Osteoblast (primary cell): ENCODE measurements around the gene HOXA11. TPM values are rescaled to one million over a fixed set of nuclear protein-coding genes. Genes with fewer than 3 reads are reported as not detected.

Experiments used
- DNase-seq: peaks from one replicate; pipeline ENCODE4 v3.0.0; 2011; ENCODE audit warnings: low spot score, mixed read lengths; ENCODE audit not compliant: insufficient read length; ENCODE audit errors: missing footprints
- H2AFZ ChIP-seq: 2 replicates; pipeline ENCODE4 v1.6.0; 2011; ENCODE audit warnings: mild to moderate bottlenecking, low read length
- H3K27ac ChIP-seq: 2 replicates; pipeline ENCODE4 v1.5.1; 2011; ENCODE audit warnings: mild to moderate bottlenecking, low read depth, low read length, moderate library complexity
- H3K27me3 ChIP-seq: 2 replicates; pipeline ENCODE4 v1.6.0; 2012; ENCODE audit warnings: mild to moderate bottlenecking, control low read depth, inconsistent platforms, low read length, moderate library complexity; ENCODE audit not compliant: insufficient read depth
- H3K36me3 ChIP-seq: 2 replicates; pipeline ENCODE4 v1.5.1; 2011; ENCODE audit warnings: mild to moderate bottlenecking, low read length, control low read depth, moderate library complexity; ENCODE audit not compliant: insufficient read depth
- H3K4me1 ChIP-seq: 2 replicates; pipeline ENCODE4 v1.5.1; 2011; ENCODE audit warnings: mild to moderate bottlenecking, low read length, control low read depth, moderate library complexity; ENCODE audit not compliant: insufficient read depth
- H3K4me2 ChIP-seq: 2 replicates; pipeline ENCODE4 v1.6.0; 2011; ENCODE audit warnings: mild to moderate bottlenecking, low read length; ENCODE audit not compliant: insufficient read depth
- H3K4me3 ChIP-seq: fragments of 200-600 bp; sonication (generic); 3 replicates; pipeline ENCODE4 v1.5.1; 2012; ENCODE audit warnings: mild to moderate bottlenecking, low read length, inconsistent platforms; ENCODE audit not compliant: insufficient read depth
- H3K79me2 ChIP-seq: 2 replicates; pipeline ENCODE4 v1.6.0; 2012; ENCODE audit warnings: mild to moderate bottlenecking, low read length, control low read depth, inconsistent platforms; ENCODE audit not compliant: insufficient read depth
- H3K9me3 ChIP-seq: 2 replicates; pipeline ENCODE4 v1.5.1; 2011; ENCODE audit warnings: low read depth, low read length, control low read depth
- H4K20me1 ChIP-seq: 2 replicates; pipeline ENCODE4 v1.6.0; 2012; ENCODE audit warnings: mild to moderate bottlenecking, low read length, control low read depth; ENCODE audit not compliant: insufficient read depth
- CTCF ChIP-seq: IDR thresholded peaks from 2 replicates; pipeline ENCODE4 v1.5.1; 2011; ENCODE audit warnings: mild to moderate bottlenecking, low read depth, low read length, moderate library complexity; ENCODE audit errors: extremely low read depth
- total RNA-seq: library from RNA; depleted of rRNA; stranded (reverse); fragments of >200 nt; gene quantifications from 2 replicates; pipeline ENCODE4 v1.2.3, GENCODE V29; 2012

Gene HOXA11
- total RNA-seq, 1 donor = 15.2 TPM

- H3K79me2 ChIP-seq = peaks cover 96% of the 10 kb centered on the region
- no peak for TF ChIP-seq CTCF
- peaks cover 57% of the 10 kb centered on the region for H3K4me1 ChIP-seq
- peak overlapping the region; percentile 75 for H2AFZ ChIP-seq
- H3K4me2 ChIP-seq = peak overlapping the region; percentile 99
- no peaks in the 10 kb centered on the region for H3K27me3 ChIP-seq
- H4K20me1 ChIP-seq = no peaks in the 10 kb centered on the region
- H3K27ac ChIP-seq = peak overlapping the region; percentile 76
- H3K9me3 ChIP-seq = no peaks in the 10 kb centered on the region
- peak; percentile 86 for DNase-seq
- peak overlapping the region; percentile 75 for H3K4me3 ChIP-seq
- peaks cover 8% of the 10 kb centered on the region for H3K36me3 ChIP-seq
Measured at GRCh38 chr7:27180431-27181420, 4.3 kb downstream of the HOXA11 start.

DNA sequence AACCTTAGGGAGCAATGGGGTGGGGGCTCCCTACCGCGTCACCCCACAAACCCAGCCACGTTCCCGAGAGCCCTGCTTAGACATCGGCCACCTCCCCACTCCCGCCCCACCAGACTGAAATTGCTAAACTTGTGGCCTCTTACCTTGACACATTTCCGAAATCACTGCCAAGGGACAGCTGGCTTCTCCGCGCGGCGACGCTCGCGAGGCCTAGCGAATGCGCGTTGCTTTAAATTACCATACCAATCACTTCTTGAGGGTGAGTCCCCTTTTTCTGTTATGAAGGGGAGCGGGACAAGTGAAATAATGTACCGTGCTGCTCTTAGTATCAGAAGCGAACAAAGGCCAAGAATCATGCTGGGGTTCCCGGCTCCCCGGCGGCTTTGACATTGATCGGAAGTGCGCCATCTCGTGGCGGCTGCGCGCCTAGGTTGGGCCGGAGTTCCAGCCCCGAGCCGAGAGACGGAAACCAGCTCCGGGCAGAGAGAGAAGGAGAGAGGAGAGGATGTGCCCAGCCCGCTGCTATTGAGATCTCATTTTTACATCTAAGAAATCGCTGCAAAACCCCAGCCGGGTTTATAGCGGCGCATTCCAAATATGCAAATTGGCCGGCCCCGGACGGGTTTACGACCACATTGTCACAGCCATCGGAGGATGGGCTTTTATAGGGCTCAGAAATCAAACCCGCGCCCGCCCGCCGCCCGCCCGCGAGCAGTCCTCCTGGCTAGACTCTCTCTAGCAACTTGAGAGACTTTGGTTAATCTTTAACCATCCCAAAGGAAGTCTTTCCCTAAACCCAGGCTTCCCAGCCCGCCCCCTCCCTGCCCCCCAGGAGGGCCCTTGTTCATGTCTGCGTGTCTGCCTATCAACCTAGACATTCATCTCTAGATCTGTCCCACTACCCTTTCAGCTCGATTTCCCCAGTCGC is 5.3 kb downstream of the HOXA11 start:
- peak; percentile 85 for TF ChIP-seq CTCF
- peak overlapping the region; percentile 76 for H3K27ac ChIP-seq
- H3K79me2 ChIP-seq = peaks cover 98% of the 10 kb centered on the region
- peak overlapping the region; percentile 99 for H3K4me2 ChIP-seq
- H3K9me3 ChIP-seq = no peaks in the 10 kb centered on the region
- peaks cover 67% of the 10 kb centered on the region for H3K4me1 ChIP-seq
- DNase-seq = peak; percentile 96
- no peaks in the 10 kb centered on the region for H3K27me3 ChIP-seq
- H3K36me3 ChIP-seq = peaks cover 8% of the 10 kb centered on the region
- no peaks in the 10 kb centered on the region for H4K20me1 ChIP-seq
- H3K4me3 ChIP-seq = peak overlapping the region; percentile 75
- H2AFZ ChIP-seq = peak overlapping the region; percentile 75

DNA sequence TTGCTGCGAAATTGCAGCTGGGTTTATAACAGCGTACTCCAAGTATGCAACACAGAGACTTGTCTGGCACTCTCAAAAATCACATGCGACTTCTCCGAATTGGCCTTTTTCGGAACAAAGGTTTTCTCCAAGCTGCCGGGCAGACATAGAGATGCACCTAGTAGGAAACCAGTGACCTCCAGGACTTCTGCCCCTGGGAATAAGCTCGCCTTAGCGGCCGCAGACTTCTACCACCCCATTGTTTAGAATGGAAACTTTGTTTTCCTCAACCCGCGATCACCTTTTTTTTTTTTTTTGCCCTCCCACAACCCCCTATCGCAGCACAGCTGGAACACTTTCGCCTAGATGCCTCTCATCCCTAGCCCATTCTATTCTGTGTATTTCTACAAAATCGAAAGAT is 6.0 kb downstream of the HOXA11 start:
- DNase-seq = peak; percentile 88
- H3K27me3 ChIP-seq = no peaks in the 10 kb centered on the region
- TF ChIP-seq CTCF = no peak
- H3K4me3 ChIP-seq = peak overlapping the region; percentile 75
- no peak overlapping the region for H2AFZ ChIP-seq
- H3K9me3 ChIP-seq = no peaks in the 10 kb centered on the region
- H3K79me2 ChIP-seq = peaks cover 98% of the 10 kb centered on the region
- H3K27ac ChIP-seq = peak overlapping the region; percentile 76
- peak overlapping the region; percentile 99 for H3K4me2 ChIP-seq
- peaks cover 8% of the 10 kb centered on the region for H3K36me3 ChIP-seq
- no peaks in the 10 kb centered on the region for H4K20me1 ChIP-seq
- peaks cover 71% of the 10 kb centered on the region for H3K4me1 ChIP-seq
